Upper lobe of right lung (tissue), 1 donor: ENCODE data around the gene SYNJ2. TPM values are rescaled to one million over a fixed set of nuclear protein-coding genes. Genes with fewer than 3 reads are reported as not detected.
A peak's percentile ranks its signal among the peaks of the same experiment; 100 is the strongest.

ENCODE experiments used
- ATAC-seq: fragments of 200-7000 bp; cut with Tn5 transposase; one replicate; pipeline ENCODE4 v1.9.1; 2020; ENCODE audit warnings: mild to moderate bottlenecking, moderate library complexity
- DNase-seq: peaks from one replicate; pipeline ENCODE4 v3.0.0-alpha.2; 2020
- H3K27ac ChIP-seq: fragments of 200-600 bp; one replicate; pipeline ENCODE4 v1.8.0; 2022
- H3K27me3 ChIP-seq: fragments of 200-600 bp; one replicate; pipeline ENCODE4 v1.8.0; 2022; ENCODE audit warnings: mild to moderate bottlenecking
- H3K36me3 ChIP-seq: fragments of 200-600 bp; one replicate; pipeline ENCODE4 v1.8.0; 2022
- H3K4me1 ChIP-seq: fragments of 200-600 bp; one replicate; pipeline ENCODE4 v1.8.0; 2022
- H3K4me3 ChIP-seq: fragments of 200-600 bp; one replicate; pipeline ENCODE4 v1.8.0; 2022; ENCODE audit warnings: mild to moderate bottlenecking
- H3K9me3 ChIP-seq: fragments of 200-600 bp; one replicate; pipeline ENCODE4 v1.8.0; 2022
- intact Hi-C: fragments of 100-400 bp; cut with DNase I; formaldehyde crosslinking; loops from one replicate; pipeline ENCODE4 v1.11.0; 2022
- total RNA-seq: library from RNA; stranded (reverse); fragmentation: NEBNext Ultra II Directional; extraction: Animal tissue kit (Norgen Biotek cat#: 25700); gene quantifications from one replicate; pipeline ENCODE4 v1.2.1, GENCODE V29; 2021
- TF ChIP-seq, protein P1 (sequence below): fragments of 200-600 bp; IDR thresholded peaks from one replicate; pipeline ENCODE4 v1.8.0; 2022; ENCODE audit warnings: antibody characterized with exemption
- donor health status: DM: no; HTN: yes; CAD: no; lungs with severe emphysema.

SYNJ2 gene
- total RNA-seq, 1 donor from 2014 or later, result 7.2 TPM

DNA sequence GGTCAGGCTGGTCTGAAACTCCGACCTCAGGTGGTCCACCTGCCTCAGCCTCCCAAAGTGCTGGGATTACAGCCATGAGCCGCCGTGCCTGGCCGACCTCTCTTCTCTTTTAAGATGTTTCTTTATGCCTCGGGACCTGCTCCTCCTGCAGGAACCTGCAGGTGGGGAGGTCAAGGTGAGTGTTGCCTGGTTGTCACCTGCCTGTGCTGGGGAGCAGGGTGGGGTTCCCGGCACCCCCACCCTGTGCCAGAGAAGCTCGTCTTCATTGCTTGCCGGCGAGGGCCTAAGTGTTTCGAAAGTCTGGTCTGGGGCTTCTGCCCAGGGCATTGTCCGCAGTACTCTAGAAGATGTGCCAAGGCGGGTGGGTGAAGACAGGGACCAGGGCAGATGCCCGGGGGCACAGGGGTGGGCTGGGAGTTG lies 36.0 kb downstream of the SYNJ2 start:
- Histone ChIP-seq H3K4me3 (no peak overlapping the region), H3K9me3 (no peaks in the 10 kb centered on the region), H3K4me1 (peaks cover 4% of the 10 kb centered on the region), H3K27ac (no peak overlapping the region), H3K27me3 (no peaks in the 10 kb centered on the region), H3K36me3 (no peaks in the 10 kb centered on the region)
- DNase-seq (no peak), ATAC-seq (no peak)
- TF ChIP-seq, protein P1, sequence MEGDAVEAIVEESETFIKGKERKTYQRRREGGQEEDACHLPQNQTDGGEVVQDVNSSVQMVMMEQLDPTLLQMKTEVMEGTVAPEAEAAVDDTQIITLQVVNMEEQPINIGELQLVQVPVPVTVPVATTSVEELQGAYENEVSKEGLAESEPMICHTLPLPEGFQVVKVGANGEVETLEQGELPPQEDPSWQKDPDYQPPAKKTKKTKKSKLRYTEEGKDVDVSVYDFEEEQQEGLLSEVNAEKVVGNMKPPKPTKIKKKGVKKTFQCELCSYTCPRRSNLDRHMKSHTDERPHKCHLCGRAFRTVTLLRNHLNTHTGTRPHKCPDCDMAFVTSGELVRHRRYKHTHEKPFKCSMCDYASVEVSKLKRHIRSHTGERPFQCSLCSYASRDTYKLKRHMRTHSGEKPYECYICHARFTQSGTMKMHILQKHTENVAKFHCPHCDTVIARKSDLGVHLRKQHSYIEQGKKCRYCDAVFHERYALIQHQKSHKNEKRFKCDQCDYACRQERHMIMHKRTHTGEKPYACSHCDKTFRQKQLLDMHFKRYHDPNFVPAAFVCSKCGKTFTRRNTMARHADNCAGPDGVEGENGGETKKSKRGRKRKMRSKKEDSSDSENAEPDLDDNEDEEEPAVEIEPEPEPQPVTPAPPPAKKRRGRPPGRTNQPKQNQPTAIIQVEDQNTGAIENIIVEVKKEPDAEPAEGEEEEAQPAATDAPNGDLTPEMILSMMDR, result no peak
- intact Hi-C loops, result no loop called here

DNA sequence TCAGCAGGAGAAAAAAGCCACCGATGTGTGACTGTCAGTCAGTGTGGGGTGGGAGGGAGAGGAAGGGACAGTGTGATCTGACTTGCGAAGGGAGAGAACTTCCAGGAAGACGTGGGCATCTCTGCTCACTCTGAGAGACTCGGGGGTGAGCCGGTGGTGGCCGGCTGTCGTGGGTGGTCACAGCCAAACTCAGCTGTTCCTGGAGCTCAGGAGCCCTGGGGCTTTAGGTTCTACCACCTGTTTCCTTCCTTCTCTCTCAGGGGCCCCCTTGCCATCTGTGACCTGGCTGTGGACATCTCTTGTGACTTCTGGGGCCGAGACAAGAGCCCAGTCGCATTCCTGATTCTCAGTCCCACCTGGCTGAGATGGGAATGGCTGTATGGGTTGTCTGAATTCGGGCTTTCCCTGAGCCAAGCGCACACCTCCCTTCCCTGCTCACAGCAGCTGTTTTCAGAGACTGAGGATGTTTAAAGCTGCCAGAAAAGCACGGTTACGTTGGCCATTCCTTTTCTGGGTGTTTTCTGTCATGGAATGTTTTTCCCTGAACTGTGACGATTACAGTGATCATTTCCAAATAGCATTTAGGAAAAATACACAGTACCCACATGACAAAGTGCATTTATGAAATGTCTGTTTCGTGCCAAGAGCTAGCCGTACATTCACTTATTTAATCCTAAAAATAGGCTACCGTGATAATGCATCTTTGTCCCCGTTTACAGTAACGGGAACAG lies 36.5 kb downstream of the SYNJ2 start:
- Histone ChIP-seq H3K9me3 (no peaks in the 10 kb centered on the region), H3K27ac (no peak overlapping the region), H3K27me3 (no peaks in the 10 kb centered on the region), H3K4me1 (peaks cover 4% of the 10 kb centered on the region), H3K36me3 (no peaks in the 10 kb centered on the region), H3K4me3 (no peak overlapping the region)
- TF ChIP-seq, protein P1, result no peak
- ATAC-seq (no peak), DNase-seq (no peak)
- intact Hi-C loops, result no loop called here

DNA sequence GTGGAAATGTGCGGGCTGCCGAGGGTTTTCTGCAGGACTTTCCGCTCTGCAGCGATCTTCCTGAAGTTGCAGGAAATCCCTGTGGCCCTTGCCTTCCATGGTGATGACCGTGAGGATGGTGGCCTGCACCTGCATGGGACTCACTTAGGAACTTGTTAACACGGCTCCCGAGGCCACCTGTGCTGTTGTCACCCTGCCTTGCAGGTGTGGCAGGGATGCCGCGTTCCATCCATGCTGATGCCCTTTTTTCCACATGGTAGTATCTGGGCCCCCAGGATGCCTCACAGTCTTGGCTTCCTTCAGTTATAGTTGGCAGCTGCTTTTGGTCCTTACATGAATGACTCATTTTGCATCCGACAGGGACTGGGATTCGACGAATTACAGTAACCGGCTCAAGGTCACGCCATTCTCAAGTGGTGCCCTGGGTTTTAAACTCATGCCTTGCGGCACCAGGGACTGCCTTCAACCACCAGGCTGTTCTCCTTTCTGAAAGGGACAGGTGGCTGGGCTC lies 37.2 kb downstream of the SYNJ2 start:
- intact Hi-C loops, result no loop called here
- Histone ChIP-seq H3K36me3 (no peaks in the 10 kb centered on the region), H3K27me3 (no peaks in the 10 kb centered on the region), H3K27ac (no peak overlapping the region), H3K9me3 (no peaks in the 10 kb centered on the region), H3K4me3 (no peak overlapping the region), H3K4me1 (peaks cover 4% of the 10 kb centered on the region)
- DNase-seq (no peak), ATAC-seq (no peak)
- TF ChIP-seq, protein P1, result no peak

DNA sequence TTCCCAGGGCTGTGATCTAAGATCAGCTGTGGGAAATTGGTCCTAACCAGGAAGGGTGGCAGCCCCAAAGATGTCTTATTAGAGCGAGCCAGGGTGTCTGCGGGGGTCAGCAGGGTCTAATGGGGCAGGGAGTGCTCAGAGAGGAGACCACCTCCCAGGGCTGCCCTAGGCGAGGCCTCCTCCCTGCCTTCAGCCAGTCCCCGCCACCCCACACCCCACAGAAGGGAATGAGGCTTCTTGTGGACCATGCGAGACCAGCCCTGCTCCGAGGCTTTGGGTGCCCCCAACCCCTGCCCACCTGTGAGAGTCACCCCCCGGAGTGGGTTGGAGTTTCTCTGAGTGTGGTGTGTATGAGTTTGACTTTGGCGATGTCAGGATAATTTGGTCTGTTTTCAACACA lies 37.8 kb downstream of the SYNJ2 start:
- intact Hi-C loops, result no loop called here
- Histone ChIP-seq H3K27me3 (no peaks in the 10 kb centered on the region), H3K27ac (no peak overlapping the region), H3K4me3 (no peak overlapping the region), H3K36me3 (no peaks in the 10 kb centered on the region), H3K9me3 (no peaks in the 10 kb centered on the region), H3K4me1 (peaks cover 4% of the 10 kb centered on the region)
- ATAC-seq, result no peak
- no peak for DNase-seq
- TF ChIP-seq, protein P1, result no peak

DNA sequence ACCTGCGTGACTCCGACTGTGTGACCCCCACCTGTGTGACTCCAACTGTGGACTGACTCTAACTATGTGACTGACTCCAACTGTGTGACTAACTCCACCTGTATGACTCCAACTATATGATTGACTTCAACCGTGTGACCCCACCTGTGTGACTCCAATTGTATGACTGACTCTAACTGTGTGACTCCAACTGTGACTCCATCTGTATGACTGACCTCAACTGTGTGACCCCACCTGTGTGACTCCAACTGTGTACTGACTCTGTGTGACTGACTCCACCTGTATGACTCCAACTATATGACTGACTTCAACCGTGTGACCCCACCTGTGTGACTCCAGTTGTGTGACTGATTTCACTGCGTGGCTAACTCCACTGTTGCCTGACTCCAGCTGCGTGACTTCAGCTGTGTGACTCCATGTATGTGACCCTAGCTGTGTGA lies 38.6 kb downstream of the SYNJ2 start:
- TF ChIP-seq, protein P1, result no peak
- DNase-seq (peak; percentile 4), ATAC-seq (no peak)
- H3K4me1 ChIP-seq, result peaks cover 4% of the 10 kb centered on the region
- no peak overlapping the region for H3K27ac ChIP-seq
- no peaks in the 10 kb centered on the region for H3K36me3 ChIP-seq
- H3K27me3 ChIP-seq, result no peaks in the 10 kb centered on the region
- H3K9me3 ChIP-seq, result no peaks in the 10 kb centered on the region
- H3K4me3 ChIP-seq, result no peak overlapping the region
- intact Hi-C loops, result no loop called here
